MM.1S (cell line): ENCODE data around the gene STAT3.
"Not testable (repeated sequence)": the region's sequence is repeated elsewhere in the genome, so short reads cannot be mapped to it uniquely, and the experiment has no call there.

ENCODE experiments used
- DNase-seq: peaks from one replicate; pipeline ENCODE4 v3.0.0-alpha.2; 2015
- H2AFZ ChIP-seq: fragments of 300-600 bp; sonication (generic); 2 replicates; pipeline ENCODE4 v1.6.0; 2016; ENCODE audit warnings: antibody characterized with exemption, low read length
- H3F3A ChIP-seq: fragments of 300-600 bp; sonication (generic); 2 replicates; pipeline ENCODE4 v1.6.1; 2016; ENCODE audit warnings: mild to moderate bottlenecking, antibody characterized with exemption, low read length, moderate library complexity, mixed read lengths; ENCODE audit not compliant: insufficient read depth
- H3K27ac ChIP-seq: fragments of 300-600 bp; sonication (generic); 2 replicates; pipeline ENCODE4 v1.5.1; 2016; ENCODE audit warnings: mild to moderate bottlenecking, low read length
- H3K27me3 ChIP-seq: fragments of 300-600 bp; sonication (generic); replicated peaks from 2 replicates; pipeline ENCODE4 v1.6.0; 2016; ENCODE audit warnings: low read length; ENCODE audit not compliant: insufficient read depth
- H3K36me3 ChIP-seq: fragments of 300-600 bp; sonication (generic); replicated peaks from 2 replicates; pipeline ENCODE4 v1.6.1; 2016; ENCODE audit warnings: mild to moderate bottlenecking, low read length, mixed read lengths; ENCODE audit not compliant: insufficient read depth
- H3K4me1 ChIP-seq: fragments of 300-600 bp; sonication (generic); 2 replicates; pipeline ENCODE4 v1.6.1; 2016; ENCODE audit warnings: low read length, mixed read lengths
- H3K4me2 ChIP-seq: fragments of 300-600 bp; sonication (generic); 2 replicates; pipeline ENCODE4 v1.6.0; 2016; ENCODE audit warnings: low read depth, low read length
- H3K4me3 ChIP-seq: fragments of 300-600 bp; sonication (generic); 2 replicates; pipeline ENCODE4 v1.5.1; 2016; ENCODE audit warnings: low read length, mixed read lengths
- H3K79me2 ChIP-seq: fragments of 300-600 bp; sonication (generic); 2 replicates; pipeline ENCODE4 v1.6.1; 2016; ENCODE audit warnings: mixed run types, low read length, mixed read lengths
- H3K9ac ChIP-seq: fragments of 300-600 bp; sonication (generic); 2 replicates; pipeline ENCODE4 v1.6.1; 2016; ENCODE audit warnings: low read length, mixed read lengths
- H3K9me2 ChIP-seq: fragments of 300-600 bp; sonication (generic); replicated peaks from 2 replicates; pipeline ENCODE4 v1.6.1; 2016; ENCODE audit warnings: mild to moderate bottlenecking, low read length, mixed read lengths; ENCODE audit not compliant: insufficient read depth
- H3K9me3 ChIP-seq: fragments of 300-600 bp; sonication (generic); replicated peaks from 2 replicates; pipeline ENCODE4 v1.6.1; 2016; ENCODE audit warnings: mild to moderate bottlenecking, low read length, mixed read lengths; ENCODE audit not compliant: insufficient read depth
- H4K20me1 ChIP-seq: fragments of 300-600 bp; sonication (generic); 2 replicates; pipeline ENCODE4 v1.6.1; 2016; ENCODE audit warnings: mild to moderate bottlenecking, low read length, moderate library complexity, mixed read lengths; ENCODE audit not compliant: insufficient read depth
- CTCF ChIP-seq: fragments of 300-600 bp; sonication (generic); IDR thresholded peaks from 2 replicates; pipeline ENCODE4 v1.5.1; 2016; ENCODE audit warnings: antibody characterized with exemption, low read length, mixed read lengths
- EZH2 ChIP-seq: fragments of 300-600 bp; sonication (generic); optimal IDR thresholded peaks from 2 replicates; pipeline ENCODE3; 2017; ENCODE audit warnings: low read depth, mild to moderate bottlenecking, antibody characterized with exemption, low read length, mixed read lengths
- EZH2phosphoT487 ChIP-seq: fragments of 300-600 bp; sonication (generic); IDR thresholded peaks from 2 replicates; pipeline ENCODE4 v1.6.1; 2018; ENCODE audit warnings: antibody characterized with exemption, low read length

STAT3 gene

GRCh38 chr17:42399948-42400843 lies 12.0 kb upstream of the STAT3 start:
- H3K9me2 ChIP-seq = no peaks in the 10 kb centered on the region
- H4K20me1 ChIP-seq = no peaks in the 10 kb centered on the region
- no peak overlapping the region for H3K4me2 ChIP-seq
- no peaks in the 10 kb centered on the region for H3K4me1 ChIP-seq
- H3K27me3 ChIP-seq = no peaks in the 10 kb centered on the region; the same call in 1 of the 2 replicates
- no peaks in the 10 kb centered on the region for H3K36me3 ChIP-seq
- H3K27ac ChIP-seq = no peak overlapping the region
- H3K79me2 ChIP-seq = no peaks in the 10 kb centered on the region
- H3K9ac ChIP-seq = no peak overlapping the region
- H3K9me3 ChIP-seq = no peaks in the 10 kb centered on the region
- no peaks in the 10 kb centered on the region for H3F3A ChIP-seq
- no peak for DNase-seq
- no peak for TF ChIP-seq CTCF
- TF ChIP-seq EZH2phosphoT487 = no peak
- TF ChIP-seq EZH2 = no peak
- H2AFZ ChIP-seq = no peak overlapping the region
- H3K4me3 ChIP-seq = no peak overlapping the region

- no peak overlapping the region for H3K9ac ChIP-seq
- H3K27me3 ChIP-seq = no peaks in the 10 kb centered on the region; the same call in 1 of the 2 replicates
- no peak for DNase-seq
- no peaks in the 10 kb centered on the region for H3K36me3 ChIP-seq
- no peaks in the 10 kb centered on the region for H3K79me2 ChIP-seq
- no peaks in the 10 kb centered on the region for H3F3A ChIP-seq
- TF ChIP-seq EZH2phosphoT487 (no peak), CTCF (no peak), EZH2 (no peak)
- no peak overlapping the region for H3K27ac ChIP-seq
- no peak overlapping the region for H3K4me3 ChIP-seq
- H2AFZ ChIP-seq = no peak overlapping the region
- no peaks in the 10 kb centered on the region for H4K20me1 ChIP-seq
- H3K4me2 ChIP-seq = no peak overlapping the region
- H3K9me3 ChIP-seq = no peaks in the 10 kb centered on the region
- no peaks in the 10 kb centered on the region for H3K4me1 ChIP-seq
- no peaks in the 10 kb centered on the region for H3K9me2 ChIP-seq
These were observed 10.9 kb upstream of the STAT3 start for GRCh38 chr17:42399121-42399520.

GRCh38 chr17:42395601-42396000 lies 7.4 kb upstream of the STAT3 start:
- not testable (repeated sequence) for H3K4me2 ChIP-seq, H3K27me3 ChIP-seq

GRCh38 chr17:42394838-42395237 lies 6.6 kb upstream of the STAT3 start:
- H3K27ac ChIP-seq = no peak overlapping the region
- no peak overlapping the region for H2AFZ ChIP-seq
- H3F3A ChIP-seq = no peaks in the 10 kb centered on the region
- H3K79me2 ChIP-seq = no peaks in the 10 kb centered on the region
- TF ChIP-seq CTCF (no peak), EZH2 (no peak), EZH2phosphoT487 (no peak)
- H3K4me3 ChIP-seq = no peak overlapping the region
- no peaks in the 10 kb centered on the region for H4K20me1 ChIP-seq
- no peaks in the 10 kb centered on the region for H3K27me3 ChIP-seq
- no peak overlapping the region for H3K4me2 ChIP-seq
- no peak for DNase-seq
- no peaks in the 10 kb centered on the region for H3K9me3 ChIP-seq
- no peaks in the 10 kb centered on the region for H3K9me2 ChIP-seq
- no peaks in the 10 kb centered on the region for H3K4me1 ChIP-seq
- H3K36me3 ChIP-seq = no peaks in the 10 kb centered on the region
- no peak overlapping the region for H3K9ac ChIP-seq

More at GRCh38 chr17:42395601-42396000, 7.4 kb upstream of the STAT3 start:
- not testable (repeated sequence) for H4K20me1 ChIP-seq, H3K4me1 ChIP-seq, H3K9me2 ChIP-seq, H3K9ac ChIP-seq, H2AFZ ChIP-seq, H3K4me3 ChIP-seq, H3F3A ChIP-seq, H3K36me3 ChIP-seq, H3K27ac ChIP-seq, H3K9me3 ChIP-seq, DNase-seq, H3K79me2 ChIP-seq
